Measurements from ENCODE around the gene ELMOD3.
"Not testable (repeated sequence)": the region's sequence is repeated elsewhere in the genome, so short reads cannot be mapped to it uniquely, and the experiment has no call there.

ELMOD3 gene

GRCh38 chr2:85377083-85377482 lies 22.5 kb downstream of the ELMOD3 start:
- Histone ChIP-seq H3K4me1 (ENCODE audit: control insufficient read depth, insufficient read depth, low read length) (peaks cover 5% of the 10 kb centered on the region), H3K27ac (ENCODE audit: low read length) (no peak overlapping the region), H3K4me3 (ENCODE audit: low read length in 2 of 2) (no peak overlapping the region), H3K9ac (ENCODE audit: low read length in 2 of 2) (no peak overlapping the region), H3K9me3 (ENCODE audit: control insufficient read depth in 2 of 2, low read length in 2 of 2) (no peaks in the 10 kb centered on the region), H3K36me3 (ENCODE audit: control insufficient read depth in 2 of 2, insufficient read depth in 2 of 2, low read length in 2 of 2) (peaks cover 17 to 24% of the 10 kb centered on the region in 2 donors), H3K27me3 (ENCODE audit: control insufficient read depth in 1 of 2, insufficient read depth in 2 of 2, low read length in 2 of 2) (no peaks in the 10 kb centered on the region)

- Histone ChIP-seq H3K9ac (ENCODE audit: low read length in 2 of 2) (no peak overlapping the region), H3K36me3 (ENCODE audit: control insufficient read depth in 2 of 2, insufficient read depth in 2 of 2, low read length in 2 of 2) (peaks cover 17 to 24% of the 10 kb centered on the region in 2 donors), H3K9me3 (ENCODE audit: control insufficient read depth in 2 of 2, low read length in 2 of 2) (no peaks in the 10 kb centered on the region), H3K4me3 (ENCODE audit: low read length in 2 of 2) (no peak overlapping the region), H3K4me1 (ENCODE audit: control insufficient read depth, insufficient read depth, low read length) (peaks cover 5% of the 10 kb centered on the region), H3K27me3 (ENCODE audit: control insufficient read depth in 1 of 2, insufficient read depth in 2 of 2, low read length in 2 of 2) (no peaks in the 10 kb centered on the region), H3K27ac (ENCODE audit: low read length) (no peak overlapping the region)
Observed at GRCh38 chr2:85378257-85378656, 23.7 kb downstream of the ELMOD3 start.

GRCh38 chr2:85380048-85380447 lies 25.5 kb downstream of the ELMOD3 start:
- Histone ChIP-seq H3K4me1 (ENCODE audit: control insufficient read depth, insufficient read depth, low read length) (peaks cover 5% of the 10 kb centered on the region), H3K9ac (ENCODE audit: low read length in 2 of 2) (no peak overlapping the region), H3K27ac (ENCODE audit: low read length) (no peak overlapping the region), H3K9me3 (ENCODE audit: control insufficient read depth in 2 of 2, low read length in 2 of 2) (no peaks in the 10 kb centered on the region), H3K4me3 (ENCODE audit: low read length in 2 of 2) (no peak overlapping the region), H3K36me3 (ENCODE audit: control insufficient read depth in 2 of 2, insufficient read depth in 2 of 2, low read length in 2 of 2) (peaks cover 24 to 27% of the 10 kb centered on the region in 2 donors), H3K27me3 (ENCODE audit: control insufficient read depth in 1 of 2, insufficient read depth in 2 of 2, low read length in 2 of 2) (no peaks in the 10 kb centered on the region)

GRCh38 chr2:85383151-85383550 lies 28.6 kb downstream of the ELMOD3 start:
- H3K27me3 ChIP-seq (ENCODE audit: control insufficient read depth in 1 of 2, insufficient read depth in 2 of 2, low read length in 2 of 2); H3K4me3 ChIP-seq (ENCODE audit: low read length in 2 of 2); H3K9me3 ChIP-seq (ENCODE audit: control insufficient read depth in 2 of 2, low read length in 2 of 2); H3K9ac ChIP-seq (ENCODE audit: low read length in 2 of 2); H3K4me1 ChIP-seq (ENCODE audit: control insufficient read depth, insufficient read depth, low read length); H3K27ac ChIP-seq (ENCODE audit: low read length): not testable (repeated sequence)
- H3K36me3 ChIP-seq (ENCODE audit: control insufficient read depth in 2 of 2, insufficient read depth in 2 of 2, low read length in 2 of 2): peaks cover 13 to 18% of the 10 kb centered on the region in 2 donors

GRCh38 chr2:85383850-85384249 lies 29.3 kb downstream of the ELMOD3 start:
- Histone ChIP-seq H3K36me3 (ENCODE audit: control insufficient read depth in 2 of 2, insufficient read depth in 2 of 2, low read length in 2 of 2) (peaks cover 16 to 21% of the 10 kb centered on the region in 2 donors), H3K9me3 (ENCODE audit: control insufficient read depth in 2 of 2, low read length in 2 of 2) (no peaks in the 10 kb centered on the region), H3K27ac (ENCODE audit: low read length) (no peak overlapping the region), H3K4me1 (ENCODE audit: control insufficient read depth, insufficient read depth, low read length) (no peaks in the 10 kb centered on the region), H3K27me3 (ENCODE audit: control insufficient read depth in 1 of 2, insufficient read depth in 2 of 2, low read length in 2 of 2) (no peaks in the 10 kb centered on the region), H3K4me3 (ENCODE audit: low read length in 2 of 2) (no peak overlapping the region), H3K9ac (ENCODE audit: low read length in 2 of 2) (no peak overlapping the region)

- no peaks in the 10 kb centered on the region for H3K27me3 ChIP-seq (ENCODE audit: control insufficient read depth in 1 of 2, insufficient read depth in 2 of 2, low read length in 2 of 2)
- no peak overlapping the region for H3K4me3 ChIP-seq (ENCODE audit: low read length in 2 of 2)
- no peaks in the 10 kb centered on the region for H3K9me3 ChIP-seq (ENCODE audit: control insufficient read depth in 2 of 2, low read length in 2 of 2)
- no peaks in the 10 kb centered on the region for H3K4me1 ChIP-seq (ENCODE audit: control insufficient read depth, insufficient read depth, low read length)
- H3K9ac ChIP-seq (ENCODE audit: low read length in 2 of 2): no peak overlapping the region
- H3K36me3 ChIP-seq (ENCODE audit: control insufficient read depth in 2 of 2, insufficient read depth in 2 of 2, low read length in 2 of 2): peaks cover 22 to 28% of the 10 kb centered on the region in 2 donors
- no peak overlapping the region for H3K27ac ChIP-seq (ENCODE audit: low read length)
Observed at GRCh38 chr2:85385746-85386145, 31.2 kb downstream of the ELMOD3 start.

- H3K4me1 ChIP-seq (ENCODE audit: control insufficient read depth, insufficient read depth, low read length): peaks cover 3% of the 10 kb centered on the region
- no peak overlapping the region for H3K4me3 ChIP-seq (ENCODE audit: low read length in 2 of 2)
- no peaks in the 10 kb centered on the region for H3K9me3 ChIP-seq (ENCODE audit: control insufficient read depth in 2 of 2, low read length in 2 of 2)
- no peak overlapping the region for H3K27ac ChIP-seq (ENCODE audit: low read length)
- no peaks in the 10 kb centered on the region for H3K27me3 ChIP-seq (ENCODE audit: control insufficient read depth in 1 of 2, insufficient read depth in 2 of 2, low read length in 2 of 2)
- H3K36me3 ChIP-seq (ENCODE audit: control insufficient read depth in 2 of 2, insufficient read depth in 2 of 2, low read length in 2 of 2): peaks cover 28 to 33% of the 10 kb centered on the region in 2 donors
- H3K9ac ChIP-seq (ENCODE audit: low read length in 2 of 2): no peak overlapping the region
Observed at GRCh38 chr2:85387754-85388153, 33.2 kb downstream of the ELMOD3 start.

- Histone ChIP-seq H3K9me3 (ENCODE audit: control insufficient read depth in 2 of 2, low read length in 2 of 2) (no peaks in the 10 kb centered on the region), H3K27me3 (ENCODE audit: control insufficient read depth in 1 of 2, insufficient read depth in 2 of 2, low read length in 2 of 2) (no peaks in the 10 kb centered on the region), H3K9ac (ENCODE audit: low read length in 2 of 2) (no peak overlapping the region), H3K36me3 (ENCODE audit: control insufficient read depth in 2 of 2, insufficient read depth in 2 of 2, low read length in 2 of 2) (peaks cover 25 to 30% of the 10 kb centered on the region in 2 donors), H3K27ac (ENCODE audit: low read length) (no peak overlapping the region), H3K4me1 (ENCODE audit: control insufficient read depth, insufficient read depth, low read length) (peaks cover 4% of the 10 kb centered on the region), H3K4me3 (ENCODE audit: low read length in 2 of 2) (no peak overlapping the region)
Observed at GRCh38 chr2:85388878-85389538, 34.4 kb downstream of the ELMOD3 start.

GRCh38 chr2:85390941-85391669 lies 36.5 kb downstream of the ELMOD3 start:
- H3K9me3 ChIP-seq (ENCODE audit: control insufficient read depth in 2 of 2, low read length in 2 of 2): no peaks in the 10 kb centered on the region
- H3K4me3 ChIP-seq (ENCODE audit: low read length in 2 of 2): no peak overlapping the region
- peak overlapping the region in 1 of 2 donors; percentile 13 for H3K9ac ChIP-seq (ENCODE audit: low read length in 2 of 2)
- H3K27me3 ChIP-seq (ENCODE audit: control insufficient read depth in 1 of 2, insufficient read depth in 2 of 2, low read length in 2 of 2): no peaks in the 10 kb centered on the region
- H3K36me3 ChIP-seq (ENCODE audit: control insufficient read depth in 2 of 2, insufficient read depth in 2 of 2, low read length in 2 of 2): peaks cover 23 to 26% of the 10 kb centered on the region in 2 donors
- H3K4me1 ChIP-seq (ENCODE audit: control insufficient read depth, insufficient read depth, low read length): peaks cover 18% of the 10 kb centered on the region
- no peak overlapping the region for H3K27ac ChIP-seq (ENCODE audit: low read length)

GRCh38 chr2:85393836-85394235 lies 39.3 kb downstream of the ELMOD3 start:
- Histone ChIP-seq H3K27ac (ENCODE audit: low read length) (no peak overlapping the region), H3K4me1 (ENCODE audit: control insufficient read depth, insufficient read depth, low read length) (peaks cover 33% of the 10 kb centered on the region), H3K9ac (ENCODE audit: low read length in 2 of 2) (no peak overlapping the region), H3K36me3 (ENCODE audit: control insufficient read depth in 2 of 2, insufficient read depth in 2 of 2, low read length in 2 of 2) (peaks cover 11 to 20% of the 10 kb centered on the region in 2 donors), H3K9me3 (ENCODE audit: control insufficient read depth in 2 of 2, low read length in 2 of 2) (no peaks in the 10 kb centered on the region), H3K27me3 (ENCODE audit: control insufficient read depth in 1 of 2, insufficient read depth in 2 of 2, low read length in 2 of 2) (no peaks in the 10 kb centered on the region), H3K4me3 (ENCODE audit: low read length in 2 of 2) (no peak overlapping the region)

- H3K27ac ChIP-seq (ENCODE audit: low read length): no peak overlapping the region
- peaks cover 11 to 15% of the 10 kb centered on the region in 2 donors for H3K36me3 ChIP-seq (ENCODE audit: control insufficient read depth in 2 of 2, insufficient read depth in 2 of 2, low read length in 2 of 2)
- no peak overlapping the region for H3K9ac ChIP-seq (ENCODE audit: low read length in 2 of 2)
Observed at GRCh38 chr2:85394261-85394681, 39.7 kb downstream of the ELMOD3 start.

More at GRCh38 chr2:85394261-85394681, 39.7 kb downstream of the ELMOD3 start:
- no peaks in the 10 kb centered on the region for H3K27me3 ChIP-seq (ENCODE audit: control insufficient read depth in 1 of 2, insufficient read depth in 2 of 2, low read length in 2 of 2)
- H3K4me1 ChIP-seq (ENCODE audit: control insufficient read depth, insufficient read depth, low read length): peaks cover 35% of the 10 kb centered on the region
- no peak overlapping the region for H3K4me3 ChIP-seq (ENCODE audit: low read length in 2 of 2)
- H3K9me3 ChIP-seq (ENCODE audit: control insufficient read depth in 2 of 2, low read length in 2 of 2): no peaks in the 10 kb centered on the region
